ENCODE data around the gene PIK3R6.

DNA sequence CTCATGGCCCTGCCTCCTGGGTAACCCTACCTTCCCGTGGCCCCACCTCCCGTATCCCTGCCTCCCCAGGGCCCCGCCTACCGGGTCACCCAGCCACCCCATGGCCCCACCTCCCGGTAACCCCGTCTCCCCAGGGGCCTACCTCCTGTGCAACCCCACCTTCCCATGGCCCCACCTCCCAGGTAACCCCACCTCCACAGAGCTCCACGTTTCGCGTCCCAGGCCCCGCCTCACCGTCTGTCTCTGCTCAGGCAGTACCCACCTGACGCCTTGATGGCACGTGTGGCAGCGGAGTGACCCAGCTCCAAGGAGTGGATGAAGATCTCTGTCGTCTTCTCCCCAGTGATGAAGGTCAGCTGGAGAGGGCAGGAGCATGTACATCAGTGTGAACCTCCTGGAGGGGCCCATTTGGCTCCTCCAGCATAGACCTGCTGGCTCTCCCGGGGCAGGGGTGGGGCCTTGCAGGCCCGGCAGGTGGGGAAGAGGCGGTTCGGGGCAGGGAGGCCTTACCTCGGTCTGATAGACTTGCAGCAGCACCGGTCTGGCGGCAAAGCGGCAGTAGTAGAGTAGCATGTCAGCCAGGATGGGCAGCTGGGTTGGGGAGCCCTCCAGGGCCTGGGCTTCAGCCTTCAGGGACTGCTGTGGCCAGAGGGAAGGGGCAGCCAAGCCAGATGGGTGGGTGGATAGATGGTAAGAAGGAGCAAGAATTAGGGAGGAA is 18.7 kb upstream of the PIK3R6 start:
- TF ChIP-seq, protein P1, sequence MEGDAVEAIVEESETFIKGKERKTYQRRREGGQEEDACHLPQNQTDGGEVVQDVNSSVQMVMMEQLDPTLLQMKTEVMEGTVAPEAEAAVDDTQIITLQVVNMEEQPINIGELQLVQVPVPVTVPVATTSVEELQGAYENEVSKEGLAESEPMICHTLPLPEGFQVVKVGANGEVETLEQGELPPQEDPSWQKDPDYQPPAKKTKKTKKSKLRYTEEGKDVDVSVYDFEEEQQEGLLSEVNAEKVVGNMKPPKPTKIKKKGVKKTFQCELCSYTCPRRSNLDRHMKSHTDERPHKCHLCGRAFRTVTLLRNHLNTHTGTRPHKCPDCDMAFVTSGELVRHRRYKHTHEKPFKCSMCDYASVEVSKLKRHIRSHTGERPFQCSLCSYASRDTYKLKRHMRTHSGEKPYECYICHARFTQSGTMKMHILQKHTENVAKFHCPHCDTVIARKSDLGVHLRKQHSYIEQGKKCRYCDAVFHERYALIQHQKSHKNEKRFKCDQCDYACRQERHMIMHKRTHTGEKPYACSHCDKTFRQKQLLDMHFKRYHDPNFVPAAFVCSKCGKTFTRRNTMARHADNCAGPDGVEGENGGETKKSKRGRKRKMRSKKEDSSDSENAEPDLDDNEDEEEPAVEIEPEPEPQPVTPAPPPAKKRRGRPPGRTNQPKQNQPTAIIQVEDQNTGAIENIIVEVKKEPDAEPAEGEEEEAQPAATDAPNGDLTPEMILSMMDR (IDR thresholded peaks at IDR 0.05) = no peak
- TF ChIP-seq, protein P2, sequence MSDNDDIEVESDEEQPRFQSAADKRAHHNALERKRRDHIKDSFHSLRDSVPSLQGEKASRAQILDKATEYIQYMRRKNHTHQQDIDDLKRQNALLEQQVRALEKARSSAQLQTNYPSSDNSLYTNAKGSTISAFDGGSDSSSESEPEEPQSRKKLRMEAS (IDR thresholded peaks at IDR 0.05; ENCODE audit: low read depth) = no peak
- TF ChIP-seq EP300 (IDR thresholded peaks at IDR 0.05; ENCODE audit: borderline replicate concordance in 1 of 2, low read depth in 1 of 2, low read length in 1 of 2) = no peak
- no peak for TF ChIP-seq POLR2AphosphoS5 (IDR thresholded peaks at IDR 0.05; ENCODE audit: low read depth, low read length)
- TF ChIP-seq, protein P3, sequence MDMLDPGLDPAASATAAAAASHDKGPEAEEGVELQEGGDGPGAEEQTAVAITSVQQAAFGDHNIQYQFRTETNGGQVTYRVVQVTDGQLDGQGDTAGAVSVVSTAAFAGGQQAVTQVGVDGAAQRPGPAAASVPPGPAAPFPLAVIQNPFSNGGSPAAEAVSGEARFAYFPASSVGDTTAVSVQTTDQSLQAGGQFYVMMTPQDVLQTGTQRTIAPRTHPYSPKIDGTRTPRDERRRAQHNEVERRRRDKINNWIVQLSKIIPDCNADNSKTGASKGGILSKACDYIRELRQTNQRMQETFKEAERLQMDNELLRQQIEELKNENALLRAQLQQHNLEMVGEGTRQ (IDR thresholded peaks at IDR 0.05; ENCODE audit: borderline replicate concordance, low read depth, low read length) = no peak
- TF ChIP-seq CHD2 (IDR thresholded peaks at IDR 0.05; ENCODE audit: low read length, partially characterized antibody) = no peak
- TF ChIP-seq, protein P4, sequence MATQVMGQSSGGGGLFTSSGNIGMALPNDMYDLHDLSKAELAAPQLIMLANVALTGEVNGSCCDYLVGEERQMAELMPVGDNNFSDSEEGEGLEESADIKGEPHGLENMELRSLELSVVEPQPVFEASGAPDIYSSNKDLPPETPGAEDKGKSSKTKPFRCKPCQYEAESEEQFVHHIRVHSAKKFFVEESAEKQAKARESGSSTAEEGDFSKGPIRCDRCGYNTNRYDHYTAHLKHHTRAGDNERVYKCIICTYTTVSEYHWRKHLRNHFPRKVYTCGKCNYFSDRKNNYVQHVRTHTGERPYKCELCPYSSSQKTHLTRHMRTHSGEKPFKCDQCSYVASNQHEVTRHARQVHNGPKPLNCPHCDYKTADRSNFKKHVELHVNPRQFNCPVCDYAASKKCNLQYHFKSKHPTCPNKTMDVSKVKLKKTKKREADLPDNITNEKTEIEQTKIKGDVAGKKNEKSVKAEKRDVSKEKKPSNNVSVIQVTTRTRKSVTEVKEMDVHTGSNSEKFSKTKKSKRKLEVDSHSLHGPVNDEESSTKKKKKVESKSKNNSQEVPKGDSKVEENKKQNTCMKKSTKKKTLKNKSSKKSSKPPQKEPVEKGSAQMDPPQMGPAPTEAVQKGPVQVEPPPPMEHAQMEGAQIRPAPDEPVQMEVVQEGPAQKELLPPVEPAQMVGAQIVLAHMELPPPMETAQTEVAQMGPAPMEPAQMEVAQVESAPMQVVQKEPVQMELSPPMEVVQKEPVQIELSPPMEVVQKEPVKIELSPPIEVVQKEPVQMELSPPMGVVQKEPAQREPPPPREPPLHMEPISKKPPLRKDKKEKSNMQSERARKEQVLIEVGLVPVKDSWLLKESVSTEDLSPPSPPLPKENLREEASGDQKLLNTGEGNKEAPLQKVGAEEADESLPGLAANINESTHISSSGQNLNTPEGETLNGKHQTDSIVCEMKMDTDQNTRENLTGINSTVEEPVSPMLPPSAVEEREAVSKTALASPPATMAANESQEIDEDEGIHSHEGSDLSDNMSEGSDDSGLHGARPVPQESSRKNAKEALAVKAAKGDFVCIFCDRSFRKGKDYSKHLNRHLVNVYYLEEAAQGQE (IDR thresholded peaks at IDR 0.05; ENCODE audit: low read depth, low read length) = no peak
- no peak for TF ChIP-seq NFIC (IDR thresholded peaks at IDR 0.05; ENCODE audit: borderline replicate concordance)
- TF ChIP-seq, protein P5, sequence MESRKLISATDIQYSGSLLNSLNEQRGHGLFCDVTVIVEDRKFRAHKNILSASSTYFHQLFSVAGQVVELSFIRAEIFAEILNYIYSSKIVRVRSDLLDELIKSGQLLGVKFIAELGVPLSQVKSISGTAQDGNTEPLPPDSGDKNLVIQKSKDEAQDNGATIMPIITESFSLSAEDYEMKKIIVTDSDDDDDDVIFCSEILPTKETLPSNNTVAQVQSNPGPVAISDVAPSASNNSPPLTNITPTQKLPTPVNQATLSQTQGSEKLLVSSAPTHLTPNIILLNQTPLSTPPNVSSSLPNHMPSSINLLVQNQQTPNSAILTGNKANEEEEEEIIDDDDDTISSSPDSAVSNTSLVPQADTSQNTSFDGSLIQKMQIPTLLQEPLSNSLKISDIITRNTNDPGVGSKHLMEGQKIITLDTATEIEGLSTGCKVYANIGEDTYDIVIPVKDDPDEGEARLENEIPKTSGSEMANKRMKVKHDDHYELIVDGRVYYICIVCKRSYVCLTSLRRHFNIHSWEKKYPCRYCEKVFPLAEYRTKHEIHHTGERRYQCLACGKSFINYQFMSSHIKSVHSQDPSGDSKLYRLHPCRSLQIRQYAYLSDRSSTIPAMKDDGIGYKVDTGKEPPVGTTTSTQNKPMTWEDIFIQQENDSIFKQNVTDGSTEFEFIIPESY (IDR thresholded peaks at IDR 0.05; ENCODE audit: borderline replicate concordance, low read depth) = no peak
- no peak for TF ChIP-seq SIN3A (IDR thresholded peaks at IDR 0.05; ENCODE audit: borderline replicate concordance, low read depth, low read length)
